Measurements from ENCODE around the gene CCL24. TPM values are rescaled to one million over a fixed set of nuclear protein-coding genes. Genes with fewer than 3 reads are reported as not detected.
A peak's percentile ranks its signal among the peaks of the same experiment; 100 is the strongest.
"Not testable (repeated sequence)": the region's sequence is repeated elsewhere in the genome, so short reads cannot be mapped to it uniquely, and the experiment has no call there.

Gene CCL24
- total RNA-seq, 1 donor from 2014 or later: not detected

- peak; percentile 69 for TF ChIP-seq CTCF (IDR thresholded peaks at IDR 0.05; ENCODE audit: partially characterized antibody, unreplicated experiment)
- Mint-ChIP-seq H3K27ac (ENCODE audit: unreplicated experiment) (no peak overlapping the region), H3K9me3 (ENCODE audit: unreplicated experiment) (no peaks in the 10 kb centered on the region), H3K4me1 (ENCODE audit: low read depth, unreplicated experiment) (no peaks in the 10 kb centered on the region), H3K36me3 (ENCODE audit: unreplicated experiment) (no peaks in the 10 kb centered on the region), H3K27me3 (ENCODE audit: unreplicated experiment) (no peaks in the 10 kb centered on the region), H3K4me3 (ENCODE audit: unreplicated experiment) (no peak overlapping the region)
- no peak for DNase-seq
Observed at GRCh38 chr7:75762350-75762917, 51.2 kb downstream of the CCL24 start.

GRCh38 chr7:75761801-75762200, 51.8 kb downstream of the CCL24 start:
- H3K9me3 Mint-ChIP-seq (ENCODE audit: unreplicated experiment); H3K4me3 Mint-ChIP-seq (ENCODE audit: unreplicated experiment); DNase-seq; H3K4me1 Mint-ChIP-seq (ENCODE audit: low read depth, unreplicated experiment); H3K36me3 Mint-ChIP-seq (ENCODE audit: unreplicated experiment); H3K27ac Mint-ChIP-seq (ENCODE audit: unreplicated experiment); H3K27me3 Mint-ChIP-seq (ENCODE audit: unreplicated experiment): not testable (repeated sequence)

Other genes with a start within 250 kb of the CCL24 start
- 65.5 TPM for gene HIP1, start 74.9 kb downstream of the CCL24 start, total RNA-seq (ENCODE audit: unreplicated experiment)
- not detected for gene CCL26, start 41.6 kb downstream of the CCL24 start, total RNA-seq (ENCODE audit: unreplicated experiment)
- gene RHBDD2, start 65.2 kb upstream of the CCL24 start, total RNA-seq (ENCODE audit: unreplicated experiment): 85.6 TPM
- gene POR, start 101.3 kb upstream of the CCL24 start, total RNA-seq (ENCODE audit: unreplicated experiment): 119 TPM
- gene TMEM120A, start 180.8 kb upstream of the CCL24 start, total RNA-seq (ENCODE audit: unreplicated experiment): 26.4 TPM
- gene STYXL1, start 234.2 kb upstream of the CCL24 start, total RNA-seq (ENCODE audit: unreplicated experiment): 41.8 TPM
- 126 TPM for gene MDH2, start 234.3 kb upstream of the CCL24 start, total RNA-seq (ENCODE audit: unreplicated experiment)

All from glutamatergic neuron (in vitro differentiated cells).